Mucosa of gallbladder (tissue), 1 donor: Measurements from ENCODE around the gene INTS13. TPM values are rescaled to one million over a fixed set of nuclear protein-coding genes. Genes with fewer than 3 reads are reported as not detected.
"Not testable (repeated sequence)": the region's sequence is repeated elsewhere in the genome, so short reads cannot be mapped to it uniquely, and the experiment has no call there.

Experiments
- DNase-seq: peaks from one replicate; pipeline ENCODE4 v3.0.0-alpha.2; 2020; ENCODE audit warnings: low spot score
- total RNA-seq: library from RNA; stranded (reverse); gene quantifications from one replicate; pipeline ENCODE4 v1.2.1, GENCODE V29; 2021
- donor health status: DM: no; HTN: no; CAD: no.

The INTS13 gene
- total RNA-seq, 1 donor from 2014 or later, result 13.8 TPM

GRCh38 chr12:26936559-26937442 lies 980 bp downstream of the INTS13 start:
- no peak for DNase-seq

GRCh38 chr12:26935636-26936378 lies 2.0 kb downstream of the INTS13 start:
- DNase-seq, result no peak

- DNase-seq, result no peak
These were observed 8.2 kb downstream of the INTS13 start for GRCh38 chr12:26929590-26929989.

GRCh38 chr12:26928661-26929060 lies 9.1 kb downstream of the INTS13 start:
- no peak for DNase-seq

- DNase-seq, result no peak
These were observed 15.9 kb downstream of the INTS13 start for GRCh38 chr12:26921886-26922285.

- no peak for DNase-seq
These were observed 18.6 kb downstream of the INTS13 start for GRCh38 chr12:26919216-26919555.

GRCh38 chr12:26918321-26919215 lies 19.2 kb downstream of the INTS13 start:
- DNase-seq, result no peak

GRCh38 chr12:26906704-26907103 lies 31.1 kb downstream of the INTS13 start:
- no peak for DNase-seq

GRCh38 chr12:26906024-26906423 lies 31.8 kb downstream of the INTS13 start:
- no peak for DNase-seq

GRCh38 chr12:26903396-26903795 lies 34.4 kb downstream of the INTS13 start:
- DNase-seq, result not testable (repeated sequence)

GRCh38 chr12:26896913-26897312 lies 40.9 kb downstream of the INTS13 start:
- DNase-seq, result no peak

- no peak for DNase-seq
These were observed 42.1 kb downstream of the INTS13 start for GRCh38 chr12:26895672-26896071.

- DNase-seq, result no peak
These were observed 46.1 kb downstream of the INTS13 start for GRCh38 chr12:26891704-26892103.

GRCh38 chr12:26890784-26891183 lies 47.0 kb downstream of the INTS13 start:
- DNase-seq, result no peak

GRCh38 chr12:26884765-26885576 lies 52.8 kb downstream of the INTS13 start:
- peak; percentile 90 for DNase-seq

GRCh38 chr12:26880625-26881024 lies 57.2 kb downstream of the INTS13 start:
- no peak for DNase-seq

GRCh38 chr12:26878661-26879119 lies 59.1 kb downstream of the INTS13 start:
- peak; percentile 88 for DNase-seq

- DNase-seq, result no peak
These were observed 63.1 kb downstream of the INTS13 start for GRCh38 chr12:26874501-26875296.

- DNase-seq, result no peak
These were observed 65.2 kb downstream of the INTS13 start for GRCh38 chr12:26872625-26873024.

- no peak for DNase-seq
These were observed 65.8 kb downstream of the INTS13 start for GRCh38 chr12:26871985-26872384.
